HUES64 (cell line): ENCODE measurements around the gene RERE.
A peak's percentile ranks its signal among the peaks of the same experiment; 100 is the strongest.

Source experiments
- H3K27ac ChIP-seq: 2 replicates; pipeline ENCODE4 v1.7.0; 2013; ENCODE audit warnings: low read depth, low read length, inconsistent platforms
- H3K27me3 ChIP-seq: 2 replicates; pipeline ENCODE4 v1.6.1; 2013; ENCODE audit warnings: mild to moderate bottlenecking, low read length; ENCODE audit not compliant: insufficient read depth
- H3K36me3 ChIP-seq: 2 replicates; pipeline ENCODE4 v1.6.1; 2013; ENCODE audit warnings: mild to moderate bottlenecking, low read length; ENCODE audit not compliant: insufficient read depth
- H3K4me1 ChIP-seq: 2 replicates; pipeline ENCODE4 v1.6.1; 2013; ENCODE audit warnings: mild to moderate bottlenecking, low read length, moderate library complexity; ENCODE audit not compliant: insufficient read depth
- H3K4me3 ChIP-seq: 2 replicates; pipeline ENCODE4 v1.5.1; 2013; ENCODE audit warnings: mild to moderate bottlenecking, low read length, moderate library complexity
- H3K9ac ChIP-seq: 2 replicates; pipeline ENCODE4 v1.6.1; 2013; ENCODE audit warnings: mild to moderate bottlenecking, low read depth, low read length
- H3K9me3 ChIP-seq: 2 replicates; pipeline ENCODE4 v1.6.1; 2013; ENCODE audit warnings: low read depth, low read length; ENCODE audit not compliant: insufficient read depth
- WGBS: fragments of 150-250, 120-280 bp; methylation state at CpG from one replicate; pipeline ENCODE4 v1.1.7; 2013; ENCODE audit warnings: missing lambda C conversion rate; 5-methylcytosine and 5-hydroxymethylcytosine counted together

The RERE gene

DNA sequence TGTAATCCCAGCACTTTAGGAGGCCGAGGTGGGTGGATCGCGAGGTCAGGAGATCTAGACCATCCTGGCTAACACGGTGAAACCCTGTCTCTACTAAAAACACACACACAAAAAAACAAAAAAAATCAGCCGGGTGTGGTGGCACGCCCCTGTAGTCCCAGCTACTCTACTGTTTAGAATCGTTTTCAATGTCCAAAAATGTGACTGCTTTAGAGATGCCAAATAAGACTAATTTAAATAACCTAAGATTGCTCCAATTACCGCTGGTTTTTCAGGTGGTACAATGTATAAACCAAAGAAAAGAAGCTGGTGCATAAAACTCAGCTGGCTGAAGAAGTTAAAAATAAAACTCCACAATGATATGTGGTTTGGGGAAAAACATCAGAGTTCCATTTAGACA is 132.0 kb downstream of the RERE start:
- H3K4me1 ChIP-seq: peaks cover 61% of the 10 kb centered on the region
- H3K9me3 ChIP-seq: no peaks in the 10 kb centered on the region
- no peak overlapping the region for H3K27ac ChIP-seq
- no peaks in the 10 kb centered on the region for H3K27me3 ChIP-seq
- WGBS: 92% methylated on average over 8 of the region's 8 CpGs
- H3K4me3 ChIP-seq: no peak overlapping the region
- no peaks in the 10 kb centered on the region for H3K36me3 ChIP-seq
- no peak overlapping the region for H3K9ac ChIP-seq

DNA sequence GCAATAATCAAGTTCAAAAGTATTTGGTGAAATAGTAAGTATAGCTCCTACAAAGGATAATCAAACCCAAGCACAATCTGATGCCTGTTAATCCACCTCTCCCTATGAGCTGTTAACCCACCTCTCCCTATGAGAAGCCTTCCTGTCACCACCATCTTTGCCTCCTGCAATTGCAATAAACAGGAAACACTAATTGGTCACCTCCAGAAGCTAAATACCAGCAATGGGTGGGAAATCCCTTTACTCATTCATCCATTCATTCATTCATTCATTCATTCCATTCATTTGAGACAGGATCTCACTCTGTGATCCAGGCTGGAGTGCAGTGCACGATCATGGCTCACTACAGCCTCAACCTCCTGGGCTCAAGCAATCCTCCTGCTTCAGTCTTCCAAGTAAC is 132.8 kb downstream of the RERE start:
- WGBS: 87% methylated on average over 1 of the region's 1 CpG
- Histone ChIP-seq H3K27ac (no peak overlapping the region), H3K4me1 (peaks cover 61% of the 10 kb centered on the region)

DNA sequence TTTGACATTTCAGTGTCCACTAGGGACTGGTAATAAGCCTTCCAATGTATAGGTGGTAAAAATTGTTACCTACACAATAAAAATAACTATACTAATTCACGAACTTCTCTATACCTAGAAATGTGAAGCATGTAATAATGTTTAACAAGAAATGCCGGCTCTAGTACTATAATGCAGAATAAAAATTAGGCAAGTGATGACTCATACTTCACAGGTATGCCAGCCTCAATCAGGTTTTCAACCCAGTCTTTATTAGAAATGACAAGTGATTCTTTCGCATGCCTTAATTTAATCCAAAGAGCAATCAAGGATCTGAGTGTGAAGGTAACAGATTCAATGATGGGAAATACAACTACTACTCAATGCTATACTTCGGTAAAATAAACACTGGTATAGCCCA is 134.9 kb downstream of the RERE start:
- H3K36me3 ChIP-seq: no peaks in the 10 kb centered on the region
- H3K9ac ChIP-seq: no peak overlapping the region
- H3K4me1 ChIP-seq: peaks cover 69% of the 10 kb centered on the region
- WGBS: 92% methylated on average over 3 of the region's 4 CpGs
- no peaks in the 10 kb centered on the region for H3K27me3 ChIP-seq
- H3K27ac ChIP-seq: no peak overlapping the region
- no peak overlapping the region for H3K4me3 ChIP-seq
- H3K9me3 ChIP-seq: no peaks in the 10 kb centered on the region

More for the DNA sequence above, 132.8 kb downstream of the RERE start:
- no peak overlapping the region for H3K4me3 ChIP-seq
- no peaks in the 10 kb centered on the region for H3K9me3 ChIP-seq
- no peaks in the 10 kb centered on the region for H3K36me3 ChIP-seq
- no peak overlapping the region for H3K9ac ChIP-seq
- H3K27me3 ChIP-seq: no peaks in the 10 kb centered on the region

DNA sequence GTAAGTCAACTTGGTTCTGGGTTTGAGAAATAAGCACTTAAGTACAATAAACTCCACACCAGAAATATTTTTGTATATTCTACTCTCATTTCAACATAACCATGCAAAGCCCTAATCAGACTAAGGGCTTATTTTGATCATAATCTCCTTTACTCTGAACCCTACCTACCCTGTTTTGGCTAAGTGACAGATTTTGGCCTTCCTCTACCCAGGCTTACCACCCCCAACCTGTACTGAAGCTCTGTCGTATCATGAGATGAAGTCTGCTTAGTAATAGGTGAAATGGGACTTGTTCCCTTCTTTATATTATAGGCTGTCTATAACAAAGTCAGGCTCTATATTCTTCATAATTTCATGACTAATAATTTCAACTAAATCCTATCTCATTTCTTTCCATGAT is 135.5 kb downstream of the RERE start:
- H3K27me3 ChIP-seq: no peaks in the 10 kb centered on the region
- no peak overlapping the region for H3K9ac ChIP-seq
- no peak overlapping the region for H3K27ac ChIP-seq
- peaks cover 72% of the 10 kb centered on the region for H3K4me1 ChIP-seq
- WGBS: no CpG with 5 or more reads among the region's 1 CpG
- no peaks in the 10 kb centered on the region for H3K9me3 ChIP-seq
- no peaks in the 10 kb centered on the region for H3K36me3 ChIP-seq
- no peak overlapping the region for H3K4me3 ChIP-seq

DNA sequence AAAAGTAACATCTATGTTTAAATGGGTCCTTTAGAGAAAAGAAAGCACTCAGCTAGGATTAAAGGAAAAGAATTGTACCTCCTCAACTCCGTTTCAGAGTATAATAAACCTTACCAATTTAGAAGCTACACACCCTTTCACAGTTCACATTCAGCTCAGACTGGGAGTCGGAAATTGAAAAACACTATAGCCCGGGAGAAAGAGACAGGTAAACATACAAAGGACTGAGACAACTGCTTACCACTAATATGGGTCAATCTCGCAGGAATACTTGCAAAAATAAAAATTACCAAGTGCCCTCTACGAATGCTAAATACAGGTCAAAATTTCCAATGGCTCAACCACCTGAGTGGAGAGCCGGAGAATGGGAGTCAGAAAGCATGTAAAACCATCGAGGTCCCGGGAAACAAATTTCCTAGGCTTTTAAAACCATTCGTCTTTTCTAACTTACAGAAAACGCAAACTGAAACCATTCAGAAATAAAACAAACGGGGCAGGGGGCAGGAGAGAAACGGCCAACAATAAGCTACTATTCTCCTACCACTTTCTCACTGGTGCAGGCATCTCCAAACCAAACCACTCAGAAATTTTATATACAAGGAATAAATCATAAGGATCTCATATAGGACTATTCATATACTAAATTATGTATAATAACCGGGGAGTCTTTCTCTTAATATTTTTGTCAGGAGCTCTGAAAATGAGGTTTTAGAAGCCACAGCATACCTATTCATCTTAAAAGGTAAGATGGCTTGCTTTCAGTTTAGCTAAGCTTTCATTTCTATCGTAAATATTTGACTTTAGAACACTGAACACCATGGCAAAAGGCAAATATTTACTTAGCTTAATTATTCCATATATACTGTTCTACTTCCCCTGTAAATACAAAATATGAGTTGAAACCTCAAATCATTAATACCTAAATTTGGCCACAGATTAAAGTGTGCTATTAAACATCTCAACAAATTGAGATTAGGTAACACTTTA is 136.5 kb downstream of the RERE start:
- Histone ChIP-seq H3K27ac (no peak overlapping the region), H3K4me1 (peaks cover 77% of the 10 kb centered on the region), H3K4me3 (no peak overlapping the region), H3K9me3 (no peaks in the 10 kb centered on the region), H3K36me3 (no peaks in the 10 kb centered on the region), H3K9ac (peak overlapping the region; percentile 32), H3K27me3 (no peaks in the 10 kb centered on the region)
- 83% methylated on average over 13 of the region's 14 CpGs for WGBS

DNA sequence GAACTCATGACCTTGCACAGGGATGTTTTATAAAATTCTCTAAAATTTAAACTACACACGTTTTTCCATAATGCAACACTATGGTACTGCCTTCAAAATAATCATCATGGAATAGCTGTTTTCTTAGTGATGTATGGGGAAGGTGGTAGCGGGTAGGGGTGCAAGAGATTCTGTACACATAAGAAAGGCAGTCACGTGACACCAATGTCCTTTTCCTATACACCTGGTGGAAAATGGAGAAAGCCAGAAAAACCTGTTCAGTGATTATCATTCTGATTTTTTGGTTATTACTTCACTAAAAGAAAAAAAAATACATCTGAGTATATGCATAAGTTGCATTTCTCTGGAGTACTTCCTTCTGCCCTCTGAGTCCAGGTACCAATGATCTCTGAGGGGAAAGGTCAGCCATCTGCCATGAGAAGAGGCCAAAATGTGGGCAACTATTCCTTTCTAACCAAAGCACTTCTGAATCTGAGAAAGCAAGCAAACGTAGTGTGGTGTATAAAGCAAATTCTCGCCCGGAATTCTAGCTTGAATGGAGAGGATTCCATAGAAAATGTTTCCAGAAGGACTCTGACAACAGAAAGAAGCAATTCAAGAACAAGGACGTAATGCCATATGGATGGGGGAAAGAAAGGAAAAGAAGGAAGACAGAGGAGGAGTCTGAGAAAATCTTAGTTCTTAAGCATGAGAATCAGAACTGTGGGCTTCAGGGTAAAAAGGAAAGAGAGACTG is 137.3 kb downstream of the RERE start:
- H3K9me3 ChIP-seq: no peaks in the 10 kb centered on the region
- no peaks in the 10 kb centered on the region for H3K27me3 ChIP-seq
- WGBS: 90% methylated on average over 5 of the region's 7 CpGs
- H3K36me3 ChIP-seq: no peaks in the 10 kb centered on the region
- H3K9ac ChIP-seq: peak overlapping the region; percentile 32; the same call in 1 of the 2 replicates
- H3K27ac ChIP-seq: no peak overlapping the region
- H3K4me1 ChIP-seq: peaks cover 74% of the 10 kb centered on the region
- H3K4me3 ChIP-seq: no peak overlapping the region

DNA sequence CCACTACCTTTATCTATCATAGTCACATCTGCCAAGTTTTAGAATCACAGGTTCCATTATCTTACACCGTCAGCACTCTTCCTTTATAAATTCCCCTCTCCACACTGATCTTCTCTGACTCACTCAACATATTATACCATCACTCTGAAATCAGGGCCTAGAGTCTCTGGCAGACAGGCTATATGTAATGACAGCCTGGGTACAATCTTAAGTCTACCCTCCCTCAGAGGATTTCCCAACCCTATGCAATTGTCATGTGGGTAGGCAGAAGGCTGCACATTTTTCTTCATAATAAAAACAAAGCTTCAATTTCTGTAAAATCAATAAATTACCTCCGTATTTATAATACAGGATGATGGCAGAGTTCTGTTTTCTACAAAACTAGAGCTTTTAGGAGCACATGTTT is 138.0 kb downstream of the RERE start:
- H3K27me3 ChIP-seq: no peaks in the 10 kb centered on the region
- 94% methylated on average over 2 of the region's 2 CpGs for WGBS
- H3K9me3 ChIP-seq: no peaks in the 10 kb centered on the region
- H3K27ac ChIP-seq: no peak overlapping the region
- no peak overlapping the region for H3K4me3 ChIP-seq
- peaks cover 67% of the 10 kb centered on the region for H3K4me1 ChIP-seq
- no peak overlapping the region for H3K9ac ChIP-seq
- H3K36me3 ChIP-seq: no peaks in the 10 kb centered on the region

DNA sequence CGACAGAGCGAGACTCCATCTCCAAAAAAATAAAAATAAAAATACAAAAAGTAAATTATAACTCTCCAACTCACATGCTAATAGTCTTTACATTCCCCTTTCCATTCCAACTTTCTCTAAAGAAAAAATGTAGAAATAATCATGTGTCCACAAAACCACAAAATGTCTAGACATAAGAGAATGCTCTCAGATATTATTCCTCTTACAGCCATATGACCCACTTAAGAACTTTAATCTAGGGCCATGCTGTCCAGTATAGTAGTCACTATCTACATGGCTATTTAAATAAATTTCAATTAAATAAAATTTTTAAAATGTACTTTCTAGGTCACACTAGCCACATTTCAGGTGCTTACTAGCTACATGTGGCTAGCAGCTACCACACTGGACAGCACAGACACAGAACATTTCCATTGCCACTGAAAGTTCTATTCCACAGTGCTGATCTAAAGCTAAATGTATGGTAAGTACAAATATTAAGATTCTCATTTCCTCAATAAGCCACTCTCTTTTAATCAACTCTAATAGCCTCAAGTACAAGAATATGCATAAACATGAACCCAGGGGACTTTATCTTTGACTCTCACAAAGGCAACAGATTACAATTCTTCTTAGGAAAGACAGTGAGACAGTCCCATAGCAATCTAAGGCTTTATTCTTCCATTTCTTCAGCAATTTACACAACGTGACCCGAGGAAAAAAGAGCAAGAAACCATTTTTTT is 138.6 kb downstream of the RERE start:
- Histone ChIP-seq H3K9ac (no peak overlapping the region), H3K9me3 (no peaks in the 10 kb centered on the region), H3K4me1 (peaks cover 61% of the 10 kb centered on the region), H3K4me3 (no peak overlapping the region), H3K36me3 (no peaks in the 10 kb centered on the region), H3K27me3 (no peaks in the 10 kb centered on the region), H3K27ac (no peak overlapping the region)
- WGBS: 91% methylated on average over 4 of the region's 4 CpGs

DNA sequence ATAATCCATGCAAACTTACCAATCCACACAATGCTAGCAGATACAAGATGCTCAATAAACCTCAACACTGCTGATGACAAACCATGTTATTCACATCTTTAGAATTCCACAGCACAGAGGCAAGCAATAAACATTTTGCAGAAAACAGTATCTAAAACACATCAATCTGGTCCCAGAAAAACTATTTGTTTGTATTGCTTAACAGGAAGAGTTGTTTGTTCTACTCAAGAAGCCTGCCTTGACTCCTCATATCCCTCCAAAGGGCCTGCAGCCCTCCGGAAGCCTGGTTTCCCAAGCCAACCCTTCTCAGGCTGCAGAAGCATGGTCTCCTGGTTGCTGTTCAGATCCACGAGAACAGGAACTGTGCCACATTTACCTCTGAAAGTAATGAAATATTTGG is 139.7 kb downstream of the RERE start:
- H3K9ac ChIP-seq: no peak overlapping the region
- 90% methylated on average over 1 of the region's 2 CpGs for WGBS
- H3K27ac ChIP-seq: no peak overlapping the region
- peaks cover 51% of the 10 kb centered on the region for H3K4me1 ChIP-seq
- no peaks in the 10 kb centered on the region for H3K9me3 ChIP-seq
- no peak overlapping the region for H3K4me3 ChIP-seq
- no peaks in the 10 kb centered on the region for H3K27me3 ChIP-seq
- H3K36me3 ChIP-seq: no peaks in the 10 kb centered on the region

DNA sequence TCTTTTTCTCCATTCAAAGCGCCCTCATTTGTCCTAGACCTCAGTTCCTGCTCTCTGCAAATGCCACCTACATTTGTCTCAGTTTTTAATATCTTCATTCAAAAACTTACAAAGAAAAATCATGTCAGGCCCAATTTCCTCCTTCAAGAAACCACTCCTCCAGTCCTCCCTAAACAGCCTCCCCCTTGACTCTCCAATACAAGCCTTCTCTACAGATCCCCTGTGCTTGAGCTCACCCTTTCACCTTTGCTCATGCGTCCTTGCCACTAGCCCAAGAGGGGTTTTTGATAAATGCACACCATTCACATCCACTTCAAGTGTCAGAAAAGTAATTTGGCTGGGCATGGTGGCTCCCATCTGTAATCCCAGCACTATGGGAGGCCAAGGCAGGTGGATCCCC is 140.6 kb downstream of the RERE start:
- Histone ChIP-seq H3K9ac (no peak overlapping the region), H3K27me3 (no peaks in the 10 kb centered on the region), H3K4me3 (no peak overlapping the region), H3K27ac (no peak overlapping the region), H3K4me1 (peaks cover 41% of the 10 kb centered on the region), H3K9me3 (no peaks in the 10 kb centered on the region), H3K36me3 (no peaks in the 10 kb centered on the region)
- WGBS: 87% methylated on average over 2 of the region's 2 CpGs

DNA sequence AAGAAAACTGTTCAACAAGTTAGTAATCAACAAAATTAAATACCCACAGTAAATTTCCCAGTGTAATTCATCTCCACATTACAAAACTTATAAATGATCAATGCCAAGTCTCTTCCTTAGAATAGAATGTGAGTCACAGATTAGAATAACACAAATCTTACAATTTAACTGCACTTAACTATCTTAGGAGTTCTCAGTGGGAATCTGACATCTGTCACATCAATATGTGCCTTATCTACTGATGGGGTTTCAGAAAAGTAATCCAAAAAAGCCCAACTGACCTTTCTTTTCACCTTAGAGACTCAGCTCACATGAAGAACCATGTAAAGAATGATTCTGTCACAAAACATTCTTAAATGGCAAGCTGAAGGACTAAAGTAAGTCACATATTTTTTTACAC is 141.4 kb downstream of the RERE start:
- H3K4me1 ChIP-seq: peaks cover 41% of the 10 kb centered on the region
- H3K9ac ChIP-seq: no peak overlapping the region

More for the DNA sequence above, 141.4 kb downstream of the RERE start:
- Histone ChIP-seq H3K9me3 (no peaks in the 10 kb centered on the region), H3K27me3 (no peaks in the 10 kb centered on the region), H3K4me3 (no peak overlapping the region), H3K36me3 (no peaks in the 10 kb centered on the region), H3K27ac (no peak overlapping the region)
